ENCODE measurements around the gene RMC1. TPM values are rescaled to one million over a fixed set of nuclear protein-coding genes. Genes with fewer than 3 reads are reported as not detected.
"Not testable (repeated sequence)": the region's sequence is repeated elsewhere in the genome, so short reads cannot be mapped to it uniquely, and the experiment has no call there.

The RMC1 gene
- total and polyA plus RNA-seq, 12 donors = 12.4 to 29.6 (median 15.7) TPM

DNA sequence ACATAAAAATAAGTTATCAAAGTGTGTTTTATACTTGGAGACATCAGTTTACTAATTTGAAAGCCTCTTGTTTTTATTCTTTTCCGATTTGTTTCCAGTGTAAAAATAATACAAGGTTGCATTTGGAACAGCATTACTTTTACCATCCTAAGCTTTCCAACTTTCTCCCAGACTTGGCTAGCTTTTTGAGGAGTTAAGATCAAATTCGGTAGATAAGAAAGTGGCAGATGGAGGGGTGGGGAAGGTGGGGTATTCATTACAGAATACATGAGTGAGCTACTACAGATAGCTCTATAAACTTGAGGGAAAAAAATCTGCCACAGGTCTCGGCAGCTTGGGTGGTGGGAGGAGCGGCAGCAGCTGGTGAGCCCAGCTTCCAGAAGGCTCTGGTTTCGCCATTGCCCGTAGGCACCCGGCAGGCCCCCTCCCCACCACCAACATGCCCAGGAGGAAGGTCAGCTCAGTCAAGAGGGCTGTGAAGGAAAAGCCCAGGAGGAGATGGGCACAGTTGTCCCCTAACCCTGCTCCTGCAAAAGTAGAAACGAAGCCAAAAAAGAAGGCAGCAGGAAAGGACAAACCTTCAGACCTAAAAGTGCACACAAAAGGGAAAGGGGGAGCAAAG lies 18.6 kb upstream of the RMC1 start:
- Histone ChIP-seq H3K4me3 (no peak overlapping the region), H3K4me1 (peaks cover 0 to 20% (median 6%) of the 10 kb centered on the region in 9 donors), H3K36me3 (peaks cover 0 to 45% (median 33%) of the 10 kb centered on the region in 9 donors), H3K27ac (no peak overlapping the region), H3K9me3 (no peaks in the 10 kb centered on the region), H3K27me3 (no peaks in the 10 kb centered on the region)
- TF ChIP-seq, protein P1, sequence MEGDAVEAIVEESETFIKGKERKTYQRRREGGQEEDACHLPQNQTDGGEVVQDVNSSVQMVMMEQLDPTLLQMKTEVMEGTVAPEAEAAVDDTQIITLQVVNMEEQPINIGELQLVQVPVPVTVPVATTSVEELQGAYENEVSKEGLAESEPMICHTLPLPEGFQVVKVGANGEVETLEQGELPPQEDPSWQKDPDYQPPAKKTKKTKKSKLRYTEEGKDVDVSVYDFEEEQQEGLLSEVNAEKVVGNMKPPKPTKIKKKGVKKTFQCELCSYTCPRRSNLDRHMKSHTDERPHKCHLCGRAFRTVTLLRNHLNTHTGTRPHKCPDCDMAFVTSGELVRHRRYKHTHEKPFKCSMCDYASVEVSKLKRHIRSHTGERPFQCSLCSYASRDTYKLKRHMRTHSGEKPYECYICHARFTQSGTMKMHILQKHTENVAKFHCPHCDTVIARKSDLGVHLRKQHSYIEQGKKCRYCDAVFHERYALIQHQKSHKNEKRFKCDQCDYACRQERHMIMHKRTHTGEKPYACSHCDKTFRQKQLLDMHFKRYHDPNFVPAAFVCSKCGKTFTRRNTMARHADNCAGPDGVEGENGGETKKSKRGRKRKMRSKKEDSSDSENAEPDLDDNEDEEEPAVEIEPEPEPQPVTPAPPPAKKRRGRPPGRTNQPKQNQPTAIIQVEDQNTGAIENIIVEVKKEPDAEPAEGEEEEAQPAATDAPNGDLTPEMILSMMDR (IDR thresholded peaks at IDR 0.05) = no peak
- DNase-seq (no peak), ATAC-seq (peak in 1 of 8 donors; percentile 53)
- WGBS, 2 donors = 72 to 74% methylated on average over 8 of the region's 8 CpGs
- intact Hi-C loops (cut with DNase I) = no loop called here

DNA sequence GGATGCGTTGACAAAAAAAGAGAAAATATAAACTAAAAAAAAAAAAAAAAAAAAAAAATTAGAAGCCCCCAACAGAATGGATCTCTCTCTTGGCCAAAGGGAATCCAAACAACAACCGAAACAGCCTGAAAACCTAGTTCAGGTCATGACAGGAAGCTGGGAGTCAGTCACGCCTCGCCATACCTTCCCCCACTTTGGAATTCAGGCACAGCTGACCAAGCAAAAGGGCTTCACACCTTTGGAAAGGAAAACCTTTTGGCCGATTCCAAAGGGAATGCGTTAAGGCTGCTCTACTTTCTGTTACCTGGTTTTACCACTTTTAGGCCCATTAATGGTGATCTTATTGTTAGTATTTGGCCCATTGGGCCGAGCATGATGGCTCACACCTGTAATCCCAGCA lies 17.9 kb upstream of the RMC1 start:
- Histone ChIP-seq H3K36me3 (peaks cover 0 to 38% (median 28%) of the 10 kb centered on the region in 9 donors), H3K27me3 (no peaks in the 10 kb centered on the region), H3K4me3 (no peak overlapping the region), H3K27ac (no peak overlapping the region), H3K4me1 (peaks cover 0 to 16% (median 6%) of the 10 kb centered on the region in 9 donors), H3K9me3 (peaks cover 0 to 3% (median 0%) of the 10 kb centered on the region in 11 donors)
- no peak for DNase-seq
- ATAC-seq = no peak
- TF ChIP-seq, protein P1 (IDR thresholded peaks at IDR 0.05) = no peak
- intact Hi-C loops (cut with DNase I) = no loop called here
- WGBS, 2 donors = 90 to 91% methylated on average over 7 of the region's 7 CpGs

DNA sequence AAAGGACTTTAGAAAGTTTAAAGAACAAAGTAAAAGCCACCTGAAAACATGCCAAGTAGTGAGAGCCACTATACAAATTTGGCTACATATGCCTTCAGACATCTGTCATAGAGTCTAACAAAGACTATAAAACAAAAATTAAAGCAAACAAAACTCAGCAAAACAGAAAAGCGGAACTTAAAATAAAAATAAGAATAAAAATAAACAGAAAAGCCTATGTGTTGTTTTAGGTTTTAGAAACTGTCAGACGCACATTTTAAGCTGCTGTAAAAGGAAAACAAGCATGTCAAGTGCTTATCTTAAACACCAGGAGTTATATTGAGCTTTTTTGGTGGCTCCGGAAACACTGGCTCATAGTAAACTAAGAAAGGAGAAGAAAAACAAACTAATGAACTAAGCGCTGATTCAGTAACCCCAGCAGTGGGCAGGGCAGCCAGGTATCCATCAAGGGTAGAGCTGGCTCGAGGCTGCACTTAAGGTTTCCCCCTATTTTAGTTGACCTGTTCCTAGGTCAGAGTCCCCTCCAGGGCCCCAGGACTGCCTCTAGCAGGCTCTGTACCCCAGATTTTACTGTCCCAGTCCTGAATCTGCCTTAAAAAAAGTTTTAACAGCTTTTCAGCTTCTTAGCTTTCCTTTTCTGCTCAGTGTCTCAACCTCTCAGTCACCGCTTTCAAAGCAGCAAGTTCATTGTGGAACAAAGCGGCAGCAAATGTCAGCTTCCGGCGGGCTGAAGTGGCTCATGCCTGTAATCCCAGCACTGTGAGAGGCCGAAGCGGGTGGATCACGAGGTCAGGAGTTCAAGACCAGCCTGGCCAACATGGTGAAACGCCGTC lies 15.4 kb upstream of the RMC1 start:
- H3K36me3 ChIP-seq = peaks cover 0 to 12% (median 5%) of the 10 kb centered on the region in 9 donors
- peak in 3 of 8 donors; percentile 15 to 61 (median 41) for ATAC-seq
- TF ChIP-seq, protein P1 (IDR thresholded peaks at IDR 0.05) = no peak
- peak overlapping the region in 5 of 10 donors; percentile 4 to 82 (median 39) for H3K27ac ChIP-seq
- peak overlapping the region in 3 of 10 donors; percentile 2 to 32 (median 11) for H3K4me3 ChIP-seq
- intact Hi-C loops (cut with DNase I) = no loop called here
- no peak for DNase-seq
- H3K27me3 ChIP-seq = no peaks in the 10 kb centered on the region
- 57 to 60% methylated on average over 14 of the region's 14 CpGs for WGBS, 2 donors
- H3K4me1 ChIP-seq = peaks cover 0 to 16% (median 6%) of the 10 kb centered on the region in 9 donors
- H3K9me3 ChIP-seq = peaks cover 0 to 9% (median 0%) of the 10 kb centered on the region in 11 donors

DNA sequence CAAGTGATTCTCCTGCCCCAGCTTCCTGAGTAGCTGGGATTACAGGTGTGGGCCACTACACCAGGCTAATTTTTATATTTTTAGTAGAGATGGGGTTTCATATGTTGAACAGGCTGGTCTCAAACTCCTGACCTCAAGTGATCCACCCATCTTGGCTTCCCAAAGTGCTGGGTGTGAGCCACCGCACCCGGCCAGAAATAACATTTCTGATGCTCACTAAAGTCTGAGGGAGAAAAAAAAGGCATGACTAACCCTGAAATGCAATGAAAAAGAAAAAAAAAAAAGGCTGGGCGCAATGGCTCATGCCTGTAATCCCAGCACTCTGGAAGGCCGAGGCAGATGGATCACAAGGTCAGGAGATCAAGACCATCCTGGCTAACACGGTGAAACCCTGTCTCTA lies 13.7 kb upstream of the RMC1 start:
- H3K9me3 ChIP-seq; DNase-seq; H3K27ac ChIP-seq; intact Hi-C loops (cut with DNase I); H3K27me3 ChIP-seq; H3K4me3 ChIP-seq; ATAC-seq; H3K36me3 ChIP-seq: not testable (repeated sequence)
- H3K4me1 ChIP-seq = peaks cover 0 to 16% (median 6%) of the 10 kb centered on the region in 9 donors
- 84 to 88% methylated on average over 5 of the region's 5 CpGs for WGBS, 2 donors

All from heart right ventricle (tissue), 16 donors.